Activated T-cell treated with anti-CD3 and anti-CD28 coated beads, Interleukin-2, amount 50 U/mL, for 72 hours (primary cell): ENCODE results near the gene UBQLN1. TPM values are rescaled to one million over a fixed set of nuclear protein-coding genes. Genes with fewer than 3 reads are reported as not detected.
"Not testable (repeated sequence)": the region's sequence is repeated elsewhere in the genome, so short reads cannot be mapped to it uniquely, and the experiment has no call there.

Experiments used
- ATAC-seq, 2 donors: fragments of 150-1000 bp; cut with Tn5 transposase; replicated peaks in 1 of 2; 2 replicates each; pipeline ENCODE4 v1.10.0; 2021; ENCODE audit warnings: moderate library complexity in 2 of 2, mild to moderate bottlenecking in 1 of 2
- DNase-seq, 2 donors: peaks; one replicate each; pipeline ENCODE4 v3.0.0; 2021 to 2022; ENCODE audit warnings: mixed read lengths in 1 of 2
- H3K27ac Mint-ChIP-seq: one replicate; pipeline ENCODE4 v1.8.0; 2022; ENCODE audit warnings: mild to moderate bottlenecking, moderate library complexity, mixed read lengths
- H3K27me3 Mint-ChIP-seq: one replicate; pipeline ENCODE4 v1.8.0; 2022; ENCODE audit warnings: low read depth, mixed read lengths
- H3K36me3 Mint-ChIP-seq, 2 donors: one replicate each; pipeline ENCODE4 v1.8.0; 2022; ENCODE audit warnings: mixed read lengths in 2 of 2, mild to moderate bottlenecking in 1 of 2; ENCODE audit not compliant: insufficient read depth in 2 of 2
- H3K4me1 Mint-ChIP-seq: one replicate; pipeline ENCODE4 v1.8.0; 2022; ENCODE audit warnings: low read depth, mixed read lengths
- H3K4me3 Mint-ChIP-seq, 2 donors: one replicate each; pipeline ENCODE4 v1.8.0; 2022; ENCODE audit warnings: mild to moderate bottlenecking in 2 of 2, mixed read lengths in 2 of 2, moderate library complexity in 2 of 2
- H3K9me3 Mint-ChIP-seq, 2 donors: one replicate each; pipeline ENCODE4 v1.8.0; 2022; ENCODE audit warnings: mixed read lengths in 2 of 2
- total RNA-seq, 2 donors: library from RNA; stranded (reverse); gene quantifications; one replicate each; pipeline ENCODE4 v1.2.3, GENCODE V29; 2022

Gene UBQLN1
- total RNA-seq, 2 donors from 2014 or later = 79.0 to 80.5 TPM

- ATAC-seq (peak; percentile 56 to 59), DNase-seq (peak in 1 of 2 donors; percentile 7)
- Mint-ChIP-seq H3K27me3 (no peaks in the 10 kb centered on the region), H3K9me3 (no peaks in the 10 kb centered on the region), H3K4me1 (peaks cover 31% of the 10 kb centered on the region), H3K36me3 (peaks cover 0 to 1% of the 10 kb centered on the region in 2 donors), H3K4me3 (peak overlapping the region; percentile 90 to 97), H3K27ac (peak overlapping the region; percentile 99)
Observed at GRCh38 chr9:83622433-83622938, 85.3 kb downstream of the UBQLN1 start.

- Mint-ChIP-seq H3K9me3 (no peaks in the 10 kb centered on the region), H3K27me3 (no peaks in the 10 kb centered on the region), H3K4me1 (peaks cover 27% of the 10 kb centered on the region), H3K4me3 (peak overlapping the region; percentile 29 to 32), H3K36me3 (peaks cover 0 to 1% of the 10 kb centered on the region in 2 donors), H3K27ac (no peak overlapping the region)
- DNase-seq (peak; percentile 40 to 52), ATAC-seq (no peak)
Observed at GRCh38 chr9:83620841-83621636, 86.7 kb downstream of the UBQLN1 start.

GRCh38 chr9:83617299-83617698, 90.5 kb downstream of the UBQLN1 start:
- Mint-ChIP-seq H3K4me3 (no peak overlapping the region), H3K9me3 (no peaks in the 10 kb centered on the region), H3K4me1 (peaks cover 6% of the 10 kb centered on the region), H3K27ac (no peak overlapping the region), H3K27me3 (no peaks in the 10 kb centered on the region), H3K36me3 (no peaks in the 10 kb centered on the region)
- no peak for ATAC-seq
- no peak for DNase-seq

- H3K36me3 Mint-ChIP-seq, H3K27ac Mint-ChIP-seq, DNase-seq, ATAC-seq, H3K27me3 Mint-ChIP-seq, H3K9me3 Mint-ChIP-seq, H3K4me1 Mint-ChIP-seq, H3K4me3 Mint-ChIP-seq: not testable (repeated sequence)
Observed at GRCh38 chr9:83613298-83613697, 94.5 kb downstream of the UBQLN1 start.

Other genes with a start within 250 kb of the UBQLN1 start
- gene FRMD3, start 169.6 kb downstream of the UBQLN1 start, total RNA-seq = under 1 TPM; 0.38 to 0.46 TPM
- 10 to 100 TPM; 10.6 to 10.7 TPM for gene IDNK, start 84.8 kb downstream of the UBQLN1 start, total RNA-seq
- gene GKAP1, start 109.8 kb upstream of the UBQLN1 start, total RNA-seq = 10 to 100 TPM; 12.2 to 14.0 TPM
- gene KIF27, start 213.5 kb upstream of the UBQLN1 start, total RNA-seq = 1 to 10 TPM; 5.4 to 6.4 TPM